ENCODE measurements around the gene PREX1. TPM values are rescaled to one million over a fixed set of nuclear protein-coding genes. Genes with fewer than 3 reads are reported as not detected.

Gene PREX1
- total and polyA plus RNA-seq, 2 of the 4 experiments (the other 2 are of a cell fraction) = 0.67 to 0.72 TPM

GRCh38 chr20:48606841-48607543 lies 220.8 kb downstream of the PREX1 start:
- no peaks in the 10 kb centered on the region for H3K36me3 ChIP-seq (ENCODE audit: control insufficient read depth, insufficient read depth, low read length)
- H2BK120ac ChIP-seq (ENCODE audit: low read depth, low read length) = no peak overlapping the region
- no peak for DNase-seq
- POLR2A ChIA-PET (ENCODE audit: unreplicated experiment) = no interaction called here
- no peak overlapping the region for H3K27ac ChIP-seq (ENCODE audit: insufficient read depth, low read length)
- no peak overlapping the region for H2BK15ac ChIP-seq (ENCODE audit: low read depth, low read length)
- H3K9ac ChIP-seq (ENCODE audit: low read depth, low read length) = no peak overlapping the region
- no peak overlapping the region for H2AK9ac ChIP-seq (replicated peaks; ENCODE audit: low read depth, low read length, poor library complexity)
- no TSS peak for BruUV-seq (replicated peaks)
- no peaks in the 10 kb centered on the region for H3K79me1 ChIP-seq (ENCODE audit: low read depth in 1 of 2, low read length in 2 of 2)
- dilution Hi-C loops (cut with HindIII; ENCODE audit: low sequenced_read_pairs, unreplicated experiment) = no loop called here
- TF ChIP-seq SMC3 (IDR thresholded peaks at IDR 0.05; ENCODE audit: low read depth, low read length) = no peak
- no peak overlapping the region for H3K23ac ChIP-seq (ENCODE audit: low read depth, low read length)
- whole genome bisulfite sequencing, 2 experiments (ENCODE audit: extremely low coverage in 2 of 2, insufficient read length in 1 of 2) = 78% methylated on average over 4 of the region's 12 CpGs; no CpG with 5 or more reads in 1 of the 2 experiments
- no peak overlapping the region for H3K4me3 ChIP-seq (ENCODE audit: insufficient read depth, low read depth, low read length)
- no peak overlapping the region for H3K18ac ChIP-seq (ENCODE audit: low read depth, low read length)
- no peaks in the 10 kb centered on the region for H3K4me1 ChIP-seq (ENCODE audit: control insufficient read depth, insufficient read depth, low read length)
- no peak overlapping the region for H3K4ac ChIP-seq (ENCODE audit: low read depth, low read length)
- no peaks in the 10 kb centered on the region for H3K9me3 ChIP-seq (ENCODE audit: control insufficient read depth, insufficient read depth, low read length)
- no peak overlapping the region for H3K56ac ChIP-seq (ENCODE audit: extremely low read depth, insufficient read depth, low read length)
- CTCF ChIA-PET = interaction anchor here (1.0 kb wide), 1 partner anchor 15 kb away, joined by 5 read pairs; no protein-coding TSS in a partner anchor
- H3K9me1 ChIP-seq (ENCODE audit: insufficient read depth, low read length) = no peaks in the 10 kb centered on the region
- no peak overlapping the region for H4K91ac ChIP-seq (ENCODE audit: insufficient read depth, low read depth, low read length)
- H4K8ac ChIP-seq (ENCODE audit: low read depth in 2 of 2, low read length in 2 of 2) = no peak overlapping the region
- in situ Hi-C loops (cut with MboI; ENCODE audit: low sequenced_read_pairs) = no loop called here
- H2AK5ac ChIP-seq (ENCODE audit: low read depth, low read length) = no peak overlapping the region
- no peak overlapping the region for H2BK5ac ChIP-seq (ENCODE audit: low read depth, low read length, poor library complexity, severe bottlenecking)
- no peaks in the 10 kb centered on the region for H4K20me1 ChIP-seq (ENCODE audit: insufficient read depth, low read length)
- intact Hi-C loops (cut with micrococcal nuclease) = no loop called here
- no peak for ATAC-seq (ENCODE audit: low read depth)
- H2AFZ ChIP-seq (replicated peaks; ENCODE audit: low read length, poor library complexity) = no peak overlapping the region
- no peak overlapping the region for H4K5ac ChIP-seq (ENCODE audit: low read depth, low read length)
- no peak overlapping the region for H3K4me2 ChIP-seq (ENCODE audit: low read depth, low read length)
- peaks cover 19% of the 10 kb centered on the region; the same call in 1 of the 2 replicates for H3K27me3 ChIP-seq (ENCODE audit: control insufficient read depth, insufficient read depth, low read length)
- no peak overlapping the region for H2BK20ac ChIP-seq (ENCODE audit: low read depth, low read length)
- no peak overlapping the region for H3K14ac ChIP-seq (replicated peaks; ENCODE audit: low read depth, low read length)
